DND-41 (cell line): ENCODE results near the gene MT1G.

Experiments
- CTCF ChIP-seq: IDR thresholded peaks from 2 replicates; pipeline ENCODE4 v1.5.1; 2012; ENCODE audit warnings: borderline replicate concordance, low read length, moderate library complexity, mild to moderate bottlenecking; ENCODE audit not compliant: poor library complexity, severe bottlenecking; ENCODE audit errors: extremely low read depth
- EZH2 ChIP-seq: IDR thresholded peaks from 3 replicates; pipeline ENCODE4 v1.6.1; 2012; ENCODE audit warnings: borderline replicate concordance, low read depth, mild to moderate bottlenecking, moderate library complexity, low read length, inconsistent platforms; ENCODE audit not compliant: severe bottlenecking

GRCh38 chr16:56711862-56712261 is 44.0 kb upstream of the MT1G start:
- no peak for TF ChIP-seq CTCF
- no peak for TF ChIP-seq EZH2
